HepG2 (cell line): ENCODE data around the gene UGP2. TPM values are rescaled to one million over a fixed set of nuclear protein-coding genes. Genes with fewer than 3 reads are reported as not detected.

Experiments used
- ATAC-seq: fragments of 200-7000 bp; cut with Tn5 transposase; 3 replicates; pipeline ENCODE4 v1.9.1; 2020; ENCODE audit warnings: mild to moderate bottlenecking, moderate library complexity
- Bru-seq: library from RNA; stranded (reverse); fragments of 400-500 nt; gene quantifications from one replicate; lab custom pipeline; 2021; lab: Mats Ljungman, UMichigan
- BruChase-seq, 2 experiments: library from RNA; stranded (reverse); fragments of 400-500 nt; gene quantifications; one replicate each; lab custom pipeline; 2021; lab: Mats Ljungman, UMichigan
- BruUV-seq: library from RNA; stranded (reverse); fragments of 400-500 nt; replicated peaks from 2 replicates; lab custom pipeline; 2021; lab: Mats Ljungman, UMichigan
- CTCF ChIA-PET: fragments of 300-600 bp; formaldehyde crosslinking; extraction: SDS; loops from one replicate; lab custom pipeline; 2021; ENCODE audit warnings: low total read pairs, inconsistent platforms, low intra/inter-chr PET ratio; lab: Yijun Ruan, JAX
- POLR2A ChIA-PET: fragments of 350-600 bp; sonication (Branson Sonifier 250); formaldehyde crosslinking; loops from one replicate; lab custom pipeline; 2020; ENCODE audit warnings: antibody characterized with exemption, inconsistent platforms; lab: Yijun Ruan, JAX
- DNase-seq: peaks from one replicate; pipeline ENCODE4 v3.0.0-alpha.2; 2015; ENCODE audit warnings: low spot score
- FAIRE-seq: peaks from 3 replicates; lab custom pipeline; 2011; peaks lifted over from hg19 to GRCh38; lab: Jason Lieb, UNC
- H2AFZ ChIP-seq: one replicate; pipeline ENCODE4 v1.6.1; 2011; ENCODE audit warnings: low read length, inconsistent platforms
- H3K27ac ChIP-seq: fragments of 300-600 bp; 3 replicates; pipeline ENCODE4 v1.8.0; 2011; ENCODE audit warnings: mixed run types, mild to moderate bottlenecking, mixed read lengths, low read length, inconsistent platforms; ENCODE audit not compliant: insufficient read depth; ENCODE audit errors: extremely low read length
- H3K27me3 ChIP-seq, 2 experiments: fragments of 200-600 bp in 1 of 2; 2 replicates in 1 of 2; 3 replicates in 1 of 2; pipeline versions ENCODE4 v1.6.0 to v1.8.0; 2011; ENCODE audit warnings: low read length in 2 of 2, mild to moderate bottlenecking in 2 of 2, moderate library complexity in 2 of 2, inconsistent platforms in 1 of 2; ENCODE audit not compliant: insufficient read depth in 2 of 2, control insufficient read depth in 1 of 2
- H3K36me3 ChIP-seq, 2 experiments: fragments of 200-600 bp in 1 of 2; replicated peaks in 1 of 2; 2 replicates in 1 of 2; 3 replicates in 1 of 2; pipeline versions ENCODE4 v1.5.1 to v1.8.0; 2011; ENCODE audit warnings: low read length in 2 of 2, inconsistent platforms in 1 of 2; ENCODE audit not compliant: insufficient read depth in 2 of 2, control insufficient read depth in 1 of 2
- H3K4me1 ChIP-seq: 2 replicates; pipeline ENCODE4 v1.5.1; 2012; ENCODE audit warnings: low read length, inconsistent platforms; ENCODE audit not compliant: insufficient read depth
- H3K4me2 ChIP-seq: 2 replicates; pipeline ENCODE4 v1.6.0; 2011; ENCODE audit warnings: low read depth, low read length, inconsistent platforms
- H3K4me3 ChIP-seq, 3 experiments: fragments of 200-600 bp in 1 of 3; sonication (generic), shearing (Covaris generic) in 1 of 3; replicated peaks in 1 of 3; 2 replicates each; pipeline ENCODE4 v1.5.1; 2011 to 2016; ENCODE audit warnings: low read length in 3 of 3, inconsistent platforms in 2 of 3, low read depth in 2 of 3, mild to moderate bottlenecking in 2 of 3, control low read depth in 1 of 3, mixed read lengths in 1 of 3; ENCODE audit not compliant: insufficient read depth in 1 of 3
- H3K79me2 ChIP-seq: one replicate; pipeline ENCODE4 v1.6.1; 2011; ENCODE audit warnings: low read length, inconsistent platforms; ENCODE audit not compliant: insufficient read depth
- H3K9ac ChIP-seq: 2 replicates; pipeline ENCODE4 v1.6.0; 2011; ENCODE audit warnings: mild to moderate bottlenecking, low read depth, low read length, inconsistent platforms; ENCODE audit not compliant: insufficient read depth
- H3K9me3 ChIP-seq: 2 replicates; pipeline ENCODE4 v1.5.1; 2012; ENCODE audit warnings: mild to moderate bottlenecking, low read length
- H4K20me1 ChIP-seq: 2 replicates; pipeline ENCODE4 v1.6.0; 2011; ENCODE audit warnings: inconsistent platforms, mild to moderate bottlenecking, low read length, moderate library complexity; ENCODE audit not compliant: insufficient read depth
- CENPBD1 ChIP-seq: sonication (generic); formaldehyde crosslinking; IDR thresholded peaks from 2 replicates; pipeline ENCODE4 v1.8.0; 2022; ENCODE audit warnings: missing genetic modification reagents, low read depth, mild to moderate bottlenecking, borderline replicate concordance
- DRAP1 ChIP-seq: IDR thresholded peaks from 2 replicates; pipeline ENCODE4 v1.6.1; 2016; ENCODE audit warnings: missing genetic modification reagents, missing compliant biosample characterization
- HOXA5 ChIP-seq: sonication (generic); formaldehyde crosslinking; IDR thresholded peaks from 2 replicates; pipeline ENCODE4 v1.4.0; 2020; ENCODE audit warnings: missing genetic modification reagents
- RERE ChIP-seq: IDR thresholded peaks from 2 replicates; pipeline ENCODE4 v1.6.1; 2016; ENCODE audit warnings: low read depth, missing genetic modification reagents, missing compliant biosample characterization
- SIX4 ChIP-seq: sonication (generic); formaldehyde crosslinking; IDR thresholded peaks from 2 replicates; pipeline ENCODE4 v1.4.0; 2020; ENCODE audit warnings: missing genetic modification reagents
- ZBTB20 ChIP-seq: sonication (generic); formaldehyde crosslinking; IDR thresholded peaks from 2 replicates; pipeline ENCODE4 v1.8.1; 2023; ENCODE audit warnings: missing genetic modification reagents, low read depth, mild to moderate bottlenecking, borderline replicate concordance
- ZMYM4 ChIP-seq: sonication (generic); formaldehyde crosslinking; IDR thresholded peaks from 2 replicates; pipeline ENCODE4 v1.8.1; 2023; ENCODE audit warnings: mild to moderate bottlenecking, missing genetic modification reagents
- ZNF121 ChIP-seq: sonication (generic); formaldehyde crosslinking; IDR thresholded peaks from 2 replicates; pipeline ENCODE4 v1.5.0; 2020; ENCODE audit warnings: mild to moderate bottlenecking, missing genetic modification reagents
- WGBS: methylation state at CpG from one replicate; pipeline ENCODE4 v1.1.6; 2017; ENCODE audit warnings: low lambda C conversion rate; 5-methylcytosine and 5-hydroxymethylcytosine counted together
- in situ Hi-C: cut with HindIII; loops from 2 replicates; pipeline ENCODE4 v1.10.0; 2017; ENCODE audit warnings: low pct_unique_long_range_greater_than_20kb; ENCODE audit not compliant: extremely low pct_ligation_motif_present
- intact Hi-C: fragments of 100-400 bp; cut with micrococcal nuclease; formaldehyde crosslinking; loops from one replicate; pipeline ENCODE4 v1.10.0; 2022; ENCODE audit not compliant: unreplicated experiment
- long read RNA-seq, 2 experiments: library from RNA in 1 of 2; library from polyadenylated mRNA in 1 of 2; stranded (forward) in 1 of 2; unstranded in 1 of 2; transcript quantifications; one replicate each; pipeline ENCODE4 v2.0.0, GENCODE V29; 2019 to 2022
- polyA minus RNA-seq, 3 experiments: library from RNA; depleted of rRNA, polyadenylated mRNA; stranded (reverse); fragments of >200 nt; gene quantifications; 2 replicates each; pipeline ENCODE4 v1.2.3, GENCODE V29; 2011; ENCODE audit warnings: low replicate concordance in 1 of 3
- polyA plus RNA-seq, 8 experiments: library from polyadenylated mRNA; depleted of rRNA in 3 of 8; stranded (reverse) in 7 of 8; unstranded in 1 of 8; fragments of >200 nt; fragmentation: Illumina TruSeq in 4 of 8; extraction: Trizol in 4 of 8; gene quantifications; 2 replicates each; pipeline versions ENCODE4 v1.2.1 to v1.2.3, GENCODE V29; 2011 to 2016; ENCODE audit warnings: low read depth in 4 of 8, missing spikeins in 1 of 8, mixed read lengths in 1 of 8; ENCODE audit not compliant: insufficient read depth in 1 of 8
- total RNA-seq, 5 experiments: library from RNA; depleted of rRNA; stranded (reverse); fragments of >200 nt; fragmentation: Illumina TruSeq; extraction: Trizol; gene quantifications; 2 replicates each; pipeline ENCODE4 v1.2.3, GENCODE V29; 2016; ENCODE audit warnings: low read depth in 1 of 5

Gene UGP2
- total RNA-seq (2016; rRNA removed; fragmentation: Illumina TruSeq; extraction: Trizol) (134 and 210 TPM in 2 replicates), polyA plus RNA-seq (2011; rRNA removed) (80.1 and 96.0 TPM in 2 replicates), polyA minus RNA-seq (2011; rRNA and poly(A)+ RNA removed; ENCODE audit: low replicate concordance) (11.5 and 14.4 TPM in 2 replicates), Bru-seq, nascent RNA (percentile 91 among the genes with signal in this experiment), BruChase-seq, experiment 1, labeled RNA remaining after a 6-hour chase (percentile 82 among the genes with signal in this experiment), BruChase-seq, experiment 2, labeled RNA remaining after a 2-hour chase (percentile 80 among the genes with signal in this experiment)
- 83.7 and 93.6 TPM in 2 replicates for total RNA-seq (2016; cell fraction: cytosol; rRNA removed; fragmentation: Illumina TruSeq; extraction: Trizol; ENCODE audit: low read depth)
- 123 and 218 TPM in 2 replicates for total RNA-seq (2016; cell fraction: insoluble cytoplasmic fraction; rRNA removed; fragmentation: Illumina TruSeq; extraction: Trizol)
- total RNA-seq (2016; cell fraction: membrane; rRNA removed; fragmentation: Illumina TruSeq; extraction: Trizol), result 85.1 and 86.4 TPM in 2 replicates
- 79.9 and 81.8 TPM in 2 replicates for total RNA-seq (2016; cell fraction: nucleus; rRNA removed; fragmentation: Illumina TruSeq; extraction: Trizol)
- 34.2 and 64.5 TPM in 2 replicates for polyA plus RNA-seq (2011; cell fraction: cytosol; rRNA removed)
- polyA plus RNA-seq (2011; cell fraction: nucleus; rRNA removed), result 28.2 and 36.8 TPM in 2 replicates
- 164 and 194 TPM in 2 replicates for polyA plus RNA-seq (2012)
- 27.9 and 31.2 TPM in 2 replicates for polyA plus RNA-seq (2016; cell fraction: cytosol; fragmentation: Illumina TruSeq; extraction: Trizol; ENCODE audit: low read depth)
- polyA plus RNA-seq (2016; cell fraction: insoluble cytoplasmic fraction; fragmentation: Illumina TruSeq; extraction: Trizol; ENCODE audit: low read depth), result 183 and 197 TPM in 2 replicates
- polyA plus RNA-seq (2016; cell fraction: membrane; fragmentation: Illumina TruSeq; extraction: Trizol; ENCODE audit: low read depth), result 56.9 and 57.3 TPM in 2 replicates
- 78.5 and 87.8 TPM in 2 replicates for polyA plus RNA-seq (2016; cell fraction: nucleus; fragmentation: Illumina TruSeq; extraction: Trizol; ENCODE audit: insufficient read depth, low read depth)
- 103 and 130 TPM in 2 replicates for polyA minus RNA-seq (2011; cell fraction: cytosol; rRNA and poly(A)+ RNA removed)
- 119 and 170 TPM in 2 replicates for polyA minus RNA-seq (2011; cell fraction: nucleus; rRNA and poly(A)+ RNA removed)
- long read RNA-seq, experiment 1, transcript UGP2-202 (10 exons, 2,136 nt), result major isoform, 59 of 124 reads
- long read RNA-seq, experiment 1, transcript UGP2-201 (10 exons, 2,338 nt), result minor isoform, 49 of 124 reads
- long read RNA-seq, experiment 1, partial matches to known transcripts, result 6 of 124 reads
- long read RNA-seq, experiment 1, other reads (novel, unspliced or antisense), result 10 of 124 reads
- long read RNA-seq, experiment 2, transcript UGP2-202 (10 exons, 2,136 nt), result major isoform, 67 of 180 reads
- long read RNA-seq, experiment 2, transcript UGP2-201 (10 exons, 2,338 nt), result minor isoform, 39 of 180 reads
- long read RNA-seq, experiment 2, partial matches to known transcripts, result 46 of 180 reads
- long read RNA-seq, experiment 2, other reads (novel, unspliced or antisense), result 27 of 180 reads

- no TSS peak for BruUV-seq
- in situ Hi-C loops (no loop called here), intact Hi-C loops (loop anchor here (1.0 to 2.0 kb wide), 5 partner anchors 20 to 253 kb away; partner anchors contain the start of genes MDH1 and WDPCP)
- Histone ChIP-seq H3K4me1 (peaks cover 42% of the 10 kb centered on the region), H4K20me1 (peaks cover 32% of the 10 kb centered on the region), H3K4me3 (peak within 1 kb of the TSS; percentile 82 to 95 (median 85)), H3K36me3 (no peaks in the 10 kb centered on the region), H3K9ac (peak within 1 kb of the TSS; percentile 92), H3K79me2 (peaks cover 48% of the 10 kb centered on the region), H3K9me3 (no peaks in the 10 kb centered on the region), H2AFZ (no peak within 1 kb of the TSS), H3K27ac (peak within 1 kb of the TSS; percentile 94), H3K27me3 (no peaks in the 10 kb centered on the region; a peak in 1 of 5 replicates), H3K4me2 (peak within 1 kb of the TSS; percentile 95)
- no peak for FAIRE-seq
- peak; percentile 84 for ATAC-seq
- DNase-seq, result peak; percentile 90
- POLR2A ChIA-PET, result interaction anchor here (0.7 to 5.2 kb wide), 27 partner anchors 9 to 253 kb away, joined by 3 to 73 read pairs (median 4); partner anchors contain the start of genes MDH1 and WDPCP
- 1% methylated on average over 19 of the region's 59 CpGs for WGBS
- CTCF ChIA-PET, result interaction anchor here (1.0 kb wide), 1 partner anchor 149 kb away, joined by 3 read pairs; no protein-coding TSS in a partner anchor
- no peak for TF ChIP-seq ZBTB20 (CRISPR knock-in tag)
- TF ChIP-seq HOXA5, result no peak; the same call in 1 of the 2 replicates
- TF ChIP-seq CENPBD1 (CRISPR knock-in tag), result peak; percentile 73; the same call in 1 of the 2 replicates
- 0 out of 2 replicates have a peak, but pooled peaks have one; percentile 24 for TF ChIP-seq RERE (CRISPR knock-in tag)
- peak; percentile 83 for TF ChIP-seq ZMYM4 (CRISPR knock-in tag)
- peak; percentile 99 for TF ChIP-seq DRAP1 (CRISPR knock-in tag)
- TF ChIP-seq SIX4 (CRISPR knock-in tag), result no peak
- TF ChIP-seq ZNF121 (CRISPR knock-in tag), result 0 out of 2 replicates have a peak, but pooled peaks have one; percentile 61
These were observed at the start of gene UGP2 for GRCh38 chr2:63841254-63842022. Gene UGP2 (plus strand): TSS chr2:63841896. CDS start chr2:63842186, 290 bp downstream.
